ENCODE measurements around the gene NUCKS1.

DNA sequence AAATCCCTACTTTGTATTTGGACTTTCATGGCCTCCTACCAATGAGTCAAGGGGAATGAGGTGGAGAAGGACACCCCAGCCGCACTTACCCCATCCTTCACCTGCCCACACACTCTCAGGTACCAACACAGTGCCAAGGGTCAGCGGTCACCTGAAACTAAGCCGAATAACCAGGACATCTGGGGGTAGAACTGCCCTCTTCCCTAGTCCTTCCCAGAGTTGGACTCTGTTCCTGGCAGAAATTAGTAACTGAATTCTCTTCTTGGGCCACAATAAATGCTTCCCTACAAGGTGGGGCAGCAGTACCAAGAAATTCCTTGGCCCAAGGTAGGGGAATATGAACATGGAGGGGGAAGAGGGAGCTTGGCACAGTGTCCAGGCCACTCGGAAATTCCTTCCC is 77.0 kb downstream of the NUCKS1 start:
- TF ChIP-seq, protein P1, sequence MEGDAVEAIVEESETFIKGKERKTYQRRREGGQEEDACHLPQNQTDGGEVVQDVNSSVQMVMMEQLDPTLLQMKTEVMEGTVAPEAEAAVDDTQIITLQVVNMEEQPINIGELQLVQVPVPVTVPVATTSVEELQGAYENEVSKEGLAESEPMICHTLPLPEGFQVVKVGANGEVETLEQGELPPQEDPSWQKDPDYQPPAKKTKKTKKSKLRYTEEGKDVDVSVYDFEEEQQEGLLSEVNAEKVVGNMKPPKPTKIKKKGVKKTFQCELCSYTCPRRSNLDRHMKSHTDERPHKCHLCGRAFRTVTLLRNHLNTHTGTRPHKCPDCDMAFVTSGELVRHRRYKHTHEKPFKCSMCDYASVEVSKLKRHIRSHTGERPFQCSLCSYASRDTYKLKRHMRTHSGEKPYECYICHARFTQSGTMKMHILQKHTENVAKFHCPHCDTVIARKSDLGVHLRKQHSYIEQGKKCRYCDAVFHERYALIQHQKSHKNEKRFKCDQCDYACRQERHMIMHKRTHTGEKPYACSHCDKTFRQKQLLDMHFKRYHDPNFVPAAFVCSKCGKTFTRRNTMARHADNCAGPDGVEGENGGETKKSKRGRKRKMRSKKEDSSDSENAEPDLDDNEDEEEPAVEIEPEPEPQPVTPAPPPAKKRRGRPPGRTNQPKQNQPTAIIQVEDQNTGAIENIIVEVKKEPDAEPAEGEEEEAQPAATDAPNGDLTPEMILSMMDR (IDR thresholded peaks at IDR 0.05; ENCODE audit: low read depth, low read length) = no peak
- TF ChIP-seq POLR2A (IDR thresholded peaks at IDR 0.05; ENCODE audit: extremely low read depth, insufficient read length) = no peak
- TF ChIP-seq, protein P2, sequence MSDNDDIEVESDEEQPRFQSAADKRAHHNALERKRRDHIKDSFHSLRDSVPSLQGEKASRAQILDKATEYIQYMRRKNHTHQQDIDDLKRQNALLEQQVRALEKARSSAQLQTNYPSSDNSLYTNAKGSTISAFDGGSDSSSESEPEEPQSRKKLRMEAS (IDR thresholded peaks at IDR 0.05; ENCODE audit: low read depth, low read length) = no peak
- no peak for TF ChIP-seq MYC (IDR thresholded peaks at IDR 0.05; ENCODE audit: low read depth, low read length)

Measured in NB4 (cell line).